Astrocyte (in vitro differentiated cells and primary cell): ENCODE data around the gene ATP11A. TPM values are rescaled to one million over a fixed set of nuclear protein-coding genes. Genes with fewer than 3 reads are reported as not detected.

Experiments used
- DNase-seq: peaks from one replicate; pipeline ENCODE4 v3.0.0-alpha.2; 2010; ENCODE audit warnings: low read depth
- FAIRE-seq: peaks from 2 replicates; lab custom pipeline; 2011; peaks lifted over from hg19 to GRCh38; lab: Jason Lieb, UNC
- H2AFZ ChIP-seq: 2 replicates; pipeline ENCODE4 v1.6.0; 2012; ENCODE audit warnings: low read depth, low read length, inconsistent platforms
- H3K27ac ChIP-seq: 2 replicates; pipeline ENCODE4 v1.5.1; 2011; ENCODE audit warnings: low read depth, low read length, inconsistent platforms
- H3K27me3 ChIP-seq: 2 replicates; pipeline ENCODE4 v1.6.0; 2011; ENCODE audit warnings: low read length, inconsistent platforms; ENCODE audit not compliant: insufficient read depth
- H3K36me3 ChIP-seq: 2 replicates; pipeline ENCODE4 v1.5.1; 2011; ENCODE audit warnings: low read length, inconsistent platforms; ENCODE audit not compliant: insufficient read depth
- H3K4me1 ChIP-seq: 2 replicates; pipeline ENCODE4 v1.5.1; 2011; ENCODE audit warnings: low read length, inconsistent platforms; ENCODE audit not compliant: insufficient read depth
- H3K4me2 ChIP-seq: 2 replicates; pipeline ENCODE4 v1.6.0; 2012; ENCODE audit warnings: low read length, inconsistent platforms
- H3K4me3 ChIP-seq: 2 replicates; pipeline ENCODE4 v1.5.1; 2011; ENCODE audit warnings: low read depth, mild to moderate bottlenecking, low read length, inconsistent platforms; ENCODE audit not compliant: insufficient read depth
- H3K79me2 ChIP-seq: 2 replicates; pipeline ENCODE4 v1.6.0; 2012; ENCODE audit warnings: mild to moderate bottlenecking, low read length, inconsistent platforms; ENCODE audit not compliant: insufficient read depth
- H3K9ac ChIP-seq: 2 replicates; pipeline ENCODE4 v1.6.0; 2012; ENCODE audit warnings: mild to moderate bottlenecking, low read length, inconsistent platforms
- H3K9me3 ChIP-seq: 2 replicates; pipeline ENCODE4 v1.5.1; 2012; ENCODE audit warnings: low read depth, mild to moderate bottlenecking, low read length, inconsistent platforms; ENCODE audit not compliant: insufficient read depth
- H4K20me1 ChIP-seq: 2 replicates; pipeline ENCODE4 v1.6.0; 2012; ENCODE audit warnings: low read length, inconsistent platforms; ENCODE audit not compliant: insufficient read depth
- H3K27ac Mint-ChIP-seq: one replicate; pipeline ENCODE4 v1.8.0; 2021; ENCODE audit warnings: mild to moderate bottlenecking, mixed read lengths; ENCODE audit not compliant: unreplicated experiment
- H3K27me3 Mint-ChIP-seq: one replicate; pipeline ENCODE4 v1.8.0; 2021; ENCODE audit warnings: low read depth, mixed read lengths; ENCODE audit not compliant: unreplicated experiment
- H3K36me3 Mint-ChIP-seq: one replicate; pipeline ENCODE4 v1.8.0; 2021; ENCODE audit warnings: low read depth, mixed read lengths; ENCODE audit not compliant: unreplicated experiment
- H3K4me1 Mint-ChIP-seq: one replicate; pipeline ENCODE4 v1.8.0; 2021; ENCODE audit warnings: low read depth, mixed read lengths; ENCODE audit not compliant: unreplicated experiment
- H3K4me3 Mint-ChIP-seq: one replicate; pipeline ENCODE4 v1.8.0; 2021; ENCODE audit warnings: mild to moderate bottlenecking, moderate library complexity, mixed read lengths; ENCODE audit not compliant: unreplicated experiment
- H3K9me3 Mint-ChIP-seq: one replicate; pipeline ENCODE4 v1.8.0; 2021; ENCODE audit warnings: mild to moderate bottlenecking, mixed read lengths; ENCODE audit not compliant: unreplicated experiment
- EZH2 ChIP-seq: IDR thresholded peaks from 2 replicates; pipeline ENCODE4 v1.6.1; 2012; ENCODE audit warnings: mild to moderate bottlenecking, low read length, inconsistent platforms; ENCODE audit not compliant: insufficient read depth
- total RNA-seq: library from RNA; stranded (reverse); gene quantifications from 2 replicates; pipeline ENCODE4 v1.2.1, GENCODE V29; 2021
- TF ChIP-seq, protein P1 (sequence below): IDR thresholded peaks from 2 replicates; pipeline ENCODE4 v1.5.1; 2011; ENCODE audit warnings: low read depth, mild to moderate bottlenecking, inconsistent platforms, low read length, moderate library complexity; ENCODE audit not compliant: insufficient read depth

The ATP11A gene
- total RNA-seq, 1 donor from 2014 or later, result 38.9 TPM

DNA sequence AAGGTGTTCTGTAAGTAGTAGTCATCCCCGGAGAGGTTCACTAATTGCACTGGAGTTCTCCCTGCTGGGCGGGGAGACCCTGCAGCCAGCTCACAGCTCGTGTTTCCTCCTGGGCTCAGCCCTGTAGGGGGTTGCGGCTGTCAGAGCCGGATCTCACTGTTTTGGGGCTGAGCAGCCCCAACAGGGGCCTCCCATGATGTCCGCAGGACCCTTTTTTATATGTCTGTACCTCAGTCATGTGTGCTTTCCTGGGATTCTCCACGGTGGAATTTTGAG, 148.9 kb downstream of the ATP11A start:
- Mint-ChIP-seq H3K4me3 (no peak overlapping the region), H3K27ac (peak overlapping the region; percentile 58), H3K36me3 (peaks cover 31% of the 10 kb centered on the region), H3K9me3 (no peaks in the 10 kb centered on the region), H3K27me3 (peaks cover 3% of the 10 kb centered on the region), H3K4me1 (peaks cover 5% of the 10 kb centered on the region)
- no peak overlapping the region for H3K4me3 ChIP-seq
- TF ChIP-seq, protein P1, sequence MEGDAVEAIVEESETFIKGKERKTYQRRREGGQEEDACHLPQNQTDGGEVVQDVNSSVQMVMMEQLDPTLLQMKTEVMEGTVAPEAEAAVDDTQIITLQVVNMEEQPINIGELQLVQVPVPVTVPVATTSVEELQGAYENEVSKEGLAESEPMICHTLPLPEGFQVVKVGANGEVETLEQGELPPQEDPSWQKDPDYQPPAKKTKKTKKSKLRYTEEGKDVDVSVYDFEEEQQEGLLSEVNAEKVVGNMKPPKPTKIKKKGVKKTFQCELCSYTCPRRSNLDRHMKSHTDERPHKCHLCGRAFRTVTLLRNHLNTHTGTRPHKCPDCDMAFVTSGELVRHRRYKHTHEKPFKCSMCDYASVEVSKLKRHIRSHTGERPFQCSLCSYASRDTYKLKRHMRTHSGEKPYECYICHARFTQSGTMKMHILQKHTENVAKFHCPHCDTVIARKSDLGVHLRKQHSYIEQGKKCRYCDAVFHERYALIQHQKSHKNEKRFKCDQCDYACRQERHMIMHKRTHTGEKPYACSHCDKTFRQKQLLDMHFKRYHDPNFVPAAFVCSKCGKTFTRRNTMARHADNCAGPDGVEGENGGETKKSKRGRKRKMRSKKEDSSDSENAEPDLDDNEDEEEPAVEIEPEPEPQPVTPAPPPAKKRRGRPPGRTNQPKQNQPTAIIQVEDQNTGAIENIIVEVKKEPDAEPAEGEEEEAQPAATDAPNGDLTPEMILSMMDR, result no peak
- H3K27me3 ChIP-seq, result no peaks in the 10 kb centered on the region
- no peak for FAIRE-seq
- no peaks in the 10 kb centered on the region for H3K79me2 ChIP-seq
- no peak for DNase-seq
- no peak overlapping the region for H3K9ac ChIP-seq
- no peaks in the 10 kb centered on the region for H4K20me1 ChIP-seq
- no peaks in the 10 kb centered on the region for H3K9me3 ChIP-seq
- H2AFZ ChIP-seq, result no peak overlapping the region
- H3K27ac ChIP-seq, result no peak overlapping the region
- no peaks in the 10 kb centered on the region for H3K36me3 ChIP-seq
- no peak overlapping the region for H3K4me2 ChIP-seq
- no peaks in the 10 kb centered on the region for H3K4me1 ChIP-seq

DNA sequence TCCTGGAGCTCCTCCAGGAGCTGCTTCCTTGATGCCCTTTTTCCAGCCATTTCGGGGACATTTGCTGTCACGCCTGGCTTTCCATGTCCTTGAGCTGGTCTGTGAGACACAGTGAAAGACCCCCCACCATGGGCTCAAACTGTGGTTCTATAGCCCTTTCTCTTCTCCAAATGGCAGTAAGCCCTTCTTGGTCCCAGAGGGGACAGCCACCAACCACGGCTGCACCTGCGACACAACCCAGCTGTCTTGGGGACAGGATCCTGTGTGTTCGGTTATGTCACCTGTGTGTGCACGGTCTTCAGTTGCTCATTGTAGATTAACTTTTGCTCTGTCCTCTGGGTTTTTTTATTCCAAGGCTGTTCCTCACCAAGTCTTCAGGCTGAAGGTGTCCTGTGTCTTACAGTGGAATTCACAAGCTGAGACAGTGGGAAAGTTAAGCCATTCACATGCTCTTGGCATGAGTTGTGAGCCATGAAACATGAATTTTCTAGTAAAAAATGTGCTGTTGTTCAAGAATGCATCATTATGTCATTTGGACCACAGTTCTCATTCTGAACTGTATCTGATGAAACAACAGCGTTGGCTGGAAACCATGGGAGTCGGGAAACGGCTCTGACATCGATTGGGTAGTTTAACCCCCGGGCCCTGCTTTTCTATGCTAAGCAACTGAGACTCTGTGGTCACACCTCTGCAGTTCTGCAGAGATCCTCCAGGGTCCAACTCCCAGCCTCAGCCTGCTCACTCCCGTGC, 149.7 kb downstream of the ATP11A start:
- DNase-seq, result peak; percentile 41

More for the DNA sequence above, 149.7 kb downstream of the ATP11A start:
- no peak for TF ChIP-seq EZH2
- TF ChIP-seq, protein P1, result no peak
- Histone ChIP-seq H3K36me3 (no peaks in the 10 kb centered on the region), H3K4me2 (no peak overlapping the region), H3K9me3 (no peaks in the 10 kb centered on the region), H3K9ac (no peak overlapping the region), H3K4me3 (no peak overlapping the region), H3K4me1 (no peaks in the 10 kb centered on the region), H2AFZ (no peak overlapping the region), H3K27me3 (no peaks in the 10 kb centered on the region), H3K79me2 (no peaks in the 10 kb centered on the region), H3K27ac (no peak overlapping the region), H4K20me1 (no peaks in the 10 kb centered on the region)
- Mint-ChIP-seq H3K4me3 (no peak overlapping the region), H3K27ac (no peak overlapping the region), H3K4me1 (peaks cover 5% of the 10 kb centered on the region), H3K27me3 (peaks cover 3% of the 10 kb centered on the region), H3K36me3 (peaks cover 30% of the 10 kb centered on the region), H3K9me3 (no peaks in the 10 kb centered on the region)
- FAIRE-seq, result no peak
